H1 (cell line): ENCODE data around the gene LRRC15. TPM values are rescaled to one million over a fixed set of nuclear protein-coding genes. Genes with fewer than 3 reads are reported as not detected.

Source experiments
- CTCF ChIA-PET: fragments of 300-600 bp; sonication (Branson Sonifier 250); formaldehyde crosslinking; loops from one replicate; lab custom pipeline; 2021; ENCODE audit not compliant: partially characterized antibody; lab: Charles Lee
- POLR2A ChIA-PET: fragments of 300-600 bp; sonication (Branson Sonifier 250); formaldehyde crosslinking; loops from one replicate; lab custom pipeline; 2021; ENCODE audit warnings: inconsistent platforms; ENCODE audit not compliant: partially characterized antibody; lab: Charles Lee
- DNase-seq, 2 experiments: peaks; one replicate each; pipeline versions ENCODE4 v3.0.0 to v3.0.0-alpha.2; 2010 to 2022; ENCODE audit warnings: low spot score in 2 of 2, low read depth in 1 of 2, mixed read lengths in 1 of 2
- FAIRE-seq: peaks from 2 replicates; lab custom pipeline; 2011; peaks lifted over from hg19 to GRCh38; lab: Jason Lieb, UNC
- H2AFZ ChIP-seq: 2 replicates; pipeline ENCODE4 v1.8.1; 2012; ENCODE audit warnings: low read length, inconsistent platforms
- H2AK5ac ChIP-seq: 2 replicates; pipeline ENCODE4 v1.6.1; 2013; ENCODE audit warnings: low read depth, low read length
- H2BK120ac ChIP-seq: replicated peaks from 2 replicates; pipeline ENCODE3; 2013; ENCODE audit warnings: low read depth, low read length, inconsistent platforms
- H2BK12ac ChIP-seq: 2 replicates; pipeline ENCODE4 v1.6.1; 2013; ENCODE audit warnings: low read depth, low read length
- H2BK15ac ChIP-seq: 2 replicates; pipeline ENCODE4 v1.6.1; 2013; ENCODE audit warnings: low read length
- H2BK20ac ChIP-seq: 2 replicates; pipeline ENCODE4 v1.6.1; 2013; ENCODE audit warnings: low read length
- H2BK5ac ChIP-seq: 2 replicates; pipeline ENCODE4 v1.6.1; 2013; ENCODE audit warnings: low read depth, low read length
- H3K14ac ChIP-seq: 2 replicates; pipeline ENCODE4 v1.6.1; 2013; ENCODE audit warnings: inconsistent platforms; ENCODE audit not compliant: insufficient read length
- H3K18ac ChIP-seq: 2 replicates; pipeline ENCODE4 v1.6.1; 2013; ENCODE audit warnings: low read length; ENCODE audit errors: extremely low read depth
- H3K23ac ChIP-seq: 2 replicates; pipeline ENCODE4 v1.6.1; 2013; ENCODE audit warnings: inconsistent platforms; ENCODE audit not compliant: insufficient read length
- H3K23me2 ChIP-seq: 2 replicates; pipeline ENCODE4 v1.6.1; 2013; ENCODE audit warnings: low read depth, low read length
- H3K27ac ChIP-seq: 2 replicates; pipeline ENCODE4 v1.6.1; 2011; ENCODE audit warnings: low read depth, low read length, inconsistent platforms
- H3K27me3 ChIP-seq, 4 experiments: replicated peaks in 1 of 4; 1 replicate in 1 of 4; 2 replicates in 3 of 4; pipeline versions ENCODE4 v1.6.1 to v1.8.1; 2011 to 2013; ENCODE audit warnings: low read length in 3 of 4, mild to moderate bottlenecking in 3 of 4, inconsistent platforms in 2 of 4, mixed read lengths in 2 of 4, moderate library complexity in 1 of 4; ENCODE audit not compliant: control insufficient read depth in 3 of 4, insufficient read depth in 3 of 4; ENCODE audit errors: extremely low read depth in 1 of 4
- H3K36me3 ChIP-seq, 4 experiments: 2 replicates each; pipeline versions ENCODE4 v1.6.1 to v1.8.1; 2011 to 2013; ENCODE audit warnings: mild to moderate bottlenecking in 4 of 4, low read length in 3 of 4, moderate library complexity in 2 of 4, control low read depth in 1 of 4, inconsistent platforms in 1 of 4; ENCODE audit not compliant: insufficient read depth in 4 of 4, control insufficient read depth in 2 of 4
- H3K4ac ChIP-seq: replicated peaks from 2 replicates; pipeline ENCODE3; 2013; ENCODE audit warnings: low read length, low read depth, mixed read lengths, inconsistent platforms; ENCODE audit not compliant: insufficient read length
- H3K4me1 ChIP-seq, 4 experiments: replicated peaks in 1 of 4; 1 replicate in 1 of 4; 2 replicates in 3 of 4; pipeline versions ENCODE4 v1.6.1 to v1.8.1; 2011 to 2013; ENCODE audit warnings: low read length in 3 of 4, inconsistent platforms in 2 of 4, mixed read lengths in 1 of 4; ENCODE audit not compliant: insufficient read depth in 4 of 4, control insufficient read depth in 3 of 4
- H3K4me2 ChIP-seq, 2 experiments: 2 replicates each; pipeline versions ENCODE4 v1.6.1 to v1.8.1; 2011 to 2013; ENCODE audit warnings: low read depth in 2 of 2, low read length in 2 of 2, control low read depth in 1 of 2, inconsistent platforms in 1 of 2, mild to moderate bottlenecking in 1 of 2; ENCODE audit not compliant: insufficient read depth in 1 of 2
- H3K4me3 ChIP-seq, 4 experiments: fragments of 200-600, 300-600 bp in 1 of 4; sonication (generic), shearing (Covaris generic), sonication (Bioruptor Twin) in 1 of 4; 2 replicates each; pipeline versions ENCODE4 v1.5.1 to v1.8.1; 2011 to 2016; ENCODE audit warnings: low read length in 4 of 4, low read depth in 3 of 4, control low read depth in 2 of 4, inconsistent platforms in 2 of 4, mild to moderate bottlenecking in 2 of 4, mixed read lengths in 1 of 4, moderate library complexity in 1 of 4; ENCODE audit not compliant: insufficient read depth in 2 of 4; ENCODE audit errors: extremely low read depth in 1 of 4
- H3K56ac ChIP-seq: replicated peaks from 2 replicates; pipeline ENCODE3; 2013; ENCODE audit warnings: low read depth, mild to moderate bottlenecking, mixed read lengths, low read length, inconsistent platforms; ENCODE audit not compliant: insufficient read length
- H3K79me1 ChIP-seq: 2 replicates; pipeline ENCODE4 v1.6.1; 2013; ENCODE audit warnings: low read depth, low read length, control low read depth
- H3K79me2 ChIP-seq, 2 experiments: 2 replicates each; pipeline versions ENCODE4 v1.6.1 to v1.8.1; 2012 to 2013; ENCODE audit warnings: low read length in 2 of 2, mild to moderate bottlenecking in 2 of 2, inconsistent platforms in 1 of 2; ENCODE audit not compliant: insufficient read depth in 2 of 2, control insufficient read depth in 1 of 2
- H3K9ac ChIP-seq, 4 experiments: replicated peaks in 1 of 4; 1 replicate in 1 of 4; 2 replicates in 3 of 4; pipeline versions ENCODE4 v1.6.1 to v1.8.1; 2011 to 2013; ENCODE audit warnings: low read depth in 3 of 4, low read length in 3 of 4, control low read depth in 2 of 4, mild to moderate bottlenecking in 2 of 4, moderate library complexity in 2 of 4, inconsistent platforms in 1 of 4; ENCODE audit errors: extremely low read depth in 1 of 4
- H3K9me3 ChIP-seq, 2 experiments: 2 replicates each; pipeline versions ENCODE4 v1.6.1 to v1.8.1; 2012 to 2013; ENCODE audit warnings: mild to moderate bottlenecking in 2 of 2, moderate library complexity in 2 of 2, control low read depth in 1 of 2, inconsistent platforms in 1 of 2, low read depth in 1 of 2, low read length in 1 of 2, mixed read lengths in 1 of 2; ENCODE audit not compliant: insufficient read depth in 2 of 2
- H4K20me1 ChIP-seq, 2 experiments: replicated peaks in 1 of 2; 2 replicates each; pipeline versions ENCODE3 to v1.8.1; 2011 to 2013; ENCODE audit warnings: inconsistent platforms in 2 of 2, low read length in 2 of 2, mild to moderate bottlenecking in 1 of 2; ENCODE audit not compliant: insufficient read depth in 2 of 2, control insufficient read depth in 1 of 2
- H4K5ac ChIP-seq: 2 replicates; pipeline ENCODE4 v1.6.1; 2013; ENCODE audit warnings: low read length, low read depth, mixed read lengths, inconsistent platforms; ENCODE audit not compliant: insufficient read length
- H4K8ac ChIP-seq: 2 replicates; pipeline ENCODE4 v1.8.0; 2013; ENCODE audit warnings: mild to moderate bottlenecking, moderate library complexity, low read length, inconsistent platforms; ENCODE audit not compliant: insufficient read depth; ENCODE audit errors: extremely low read depth
- H4K91ac ChIP-seq: replicated peaks from 2 replicates; pipeline ENCODE3; 2013; ENCODE audit warnings: low read length, mixed read lengths, inconsistent platforms; ENCODE audit not compliant: insufficient read length
- GTF2F1 ChIP-seq: IDR thresholded peaks from 2 replicates; pipeline ENCODE4 v1.6.1; 2012; ENCODE audit warnings: low read depth, low read length, improper control_type of control experiment, borderline replicate concordance
- JUN ChIP-seq: IDR thresholded peaks from 2 replicates; pipeline ENCODE4 v1.6.1; 2011; ENCODE audit warnings: low read depth, mild to moderate bottlenecking, improper control_type of control experiment, low read length
- RXRA ChIP-seq: IDR thresholded peaks from 2 replicates; pipeline ENCODE4 v1.6.1; 2011; ENCODE audit warnings: low read depth, mild to moderate bottlenecking, low read length, moderate library complexity; ENCODE audit not compliant: insufficient read depth
- WGBS, 2 experiments: shearing (Covaris generic) in 1 of 2; methylation state at CpG; one replicate each; pipeline versions ENCODE4 v1.1.6 to v1.1.7; 2013 to 2015; ENCODE audit warnings: low lambda C conversion rate in 2 of 2, mixed read lengths in 2 of 2, inconsistent platforms in 1 of 2, low coverage in 1 of 2, missing lambda C conversion rate in 1 of 2; ENCODE audit not compliant: insufficient replicate concordance in 2 of 2, insufficient coverage in 1 of 2, insufficient read length in 1 of 2; ENCODE audit errors: extremely low coverage in 1 of 2, missing lambda C conversion rate in 1 of 2; 5-methylcytosine and 5-hydroxymethylcytosine counted together
- polyA plus RNA-seq, 7 experiments: library from polyadenylated mRNA; depleted of rRNA in 3 of 7; stranded (reverse) in 5 of 7; unstranded in 2 of 7; fragments of >200 nt in 5 of 7; fragments of 200-250 nt in 2 of 7; gene quantifications; 1 replicate in 5 of 7; 2 replicates in 1 of 7; 4 replicates in 1 of 7; pipeline versions ENCODE4 v1.2.1 to v1.2.3, GENCODE V29; 2011 to 2013; ENCODE audit warnings: missing spikeins in 2 of 7, mixed read lengths in 2 of 7
- total RNA-seq: library from RNA; stranded (reverse); fragmentation: NEBNext Ultra II Directional; extraction: Animal tissue kit (Norgen Biotek cat#: 25700); gene quantifications from 2 replicates; pipeline ENCODE4 v1.2.1, GENCODE V29; 2021

Gene LRRC15
- total and polyA plus RNA-seq, 2 of the 8 experiments (the other 6 are each of a cell fraction or from before 2014, with no cell fraction given), result 0.15 to 0.37 TPM

DNA sequence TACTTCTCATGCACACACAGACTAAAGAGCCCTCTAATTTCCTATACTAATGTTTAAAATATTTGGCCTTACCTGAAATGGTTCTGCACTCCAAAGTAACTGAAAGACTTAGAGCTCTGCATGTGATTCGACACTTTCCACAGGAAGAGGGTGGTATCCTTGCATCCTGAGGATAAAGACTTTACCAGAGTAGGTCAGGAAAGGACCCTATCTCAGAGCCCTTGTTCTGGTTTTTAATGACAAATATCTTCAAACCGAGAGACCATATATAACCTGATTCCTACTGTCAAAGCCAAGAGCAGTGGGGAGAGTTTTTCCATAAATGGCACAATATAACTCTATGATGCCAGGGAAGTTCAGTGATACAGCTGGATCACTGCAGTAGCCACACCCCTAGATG is 29.6 kb upstream of the LRRC15 start, which contains the start of gene GP5:
Gene GP5 (minus strand): TSS at position 101 of the 400 bp plus-strand sequence. CDS start 984 bp downstream, outside the sequence.
- Histone ChIP-seq H3K56ac (no peak within 1 kb of the TSS), H3K23me2 (peaks cover 3% of the 10 kb centered on the region), H2AFZ (no peak within 1 kb of the TSS), H3K4me1 (peaks cover 0 to 11% (median 5%) of the 10 kb centered on the region in 4 experiments; a peak in 5 of 7 replicates), H3K18ac (no peak within 1 kb of the TSS), H4K8ac (no peak within 1 kb of the TSS), H4K91ac (no peak within 1 kb of the TSS), H3K36me3 (no peaks in the 10 kb centered on the region), H2AK5ac (no peak within 1 kb of the TSS), H3K23ac (no peak within 1 kb of the TSS), H2BK12ac (peak within 1 kb of the TSS; percentile 80; the same call in 1 of the 2 replicates), H3K14ac (no peak within 1 kb of the TSS), H4K5ac (no peak within 1 kb of the TSS), H3K4me3 (peak within 1 kb of the TSS; percentile 1 to 57 (median 48); a peak in 5 of 8 replicates), H3K9me3 (peaks cover 0 to 4% of the 10 kb centered on the region in 2 experiments; a peak in 1 of 4 replicates), H3K79me2 (no peaks in the 10 kb centered on the region), H3K79me1 (no peaks in the 10 kb centered on the region), H4K20me1 (no peaks in the 10 kb centered on the region), H2BK120ac (no peak within 1 kb of the TSS), H3K27me3 (peaks cover 16 to 35% (median 25%) of the 10 kb centered on the region in 4 experiments), H3K4ac (no peak within 1 kb of the TSS), H2BK15ac (no peak within 1 kb of the TSS), H3K27ac (no peak within 1 kb of the TSS), H2BK20ac (0 out of 2 replicates have a peak within 1 kb of the TSS, but pooled peaks have one; percentile 18), H2BK5ac (no peak within 1 kb of the TSS), H3K4me2 (peak within 1 kb of the TSS; percentile 64 to 80; a peak in 3 of 4 replicates), H3K9ac (no peak within 1 kb of the TSS)
- CTCF ChIA-PET, result interaction anchor here (1.2 to 6.7 kb wide), 6 partner anchors 9 to 176 kb away, joined by 3 to 122 read pairs (median 8); partner anchors contain the start of gene CPN2
- TF ChIP-seq GTF2F1 (no peak), RXRA (no peak), JUN (no peak)
- 80% methylated on average over 2 of the region's 2 CpGs; no CpG with 5 or more reads in 1 of the 2 experiments for WGBS, 2 experiments
- POLR2A ChIA-PET, result interaction anchor here (2.0 kb wide), 1 partner anchor 8 kb away, joined by 5 read pairs; no protein-coding TSS in a partner anchor
- DNase-seq (no peak), FAIRE-seq (no peak)
